ENCODE data around the gene ZSWIM5. TPM values are rescaled to one million over a fixed set of nuclear protein-coding genes. Genes with fewer than 3 reads are reported as not detected.
A peak's percentile ranks its signal among the peaks of the same experiment; 100 is the strongest.

The ZSWIM5 gene
- total and polyA plus RNA-seq, 9 of the 15 experiments (the other 6 are each of a cell fraction or from before 2014, with no cell fraction given): under 0.01 to 0.07 (median 0.03) TPM; not detected in 3

DNA sequence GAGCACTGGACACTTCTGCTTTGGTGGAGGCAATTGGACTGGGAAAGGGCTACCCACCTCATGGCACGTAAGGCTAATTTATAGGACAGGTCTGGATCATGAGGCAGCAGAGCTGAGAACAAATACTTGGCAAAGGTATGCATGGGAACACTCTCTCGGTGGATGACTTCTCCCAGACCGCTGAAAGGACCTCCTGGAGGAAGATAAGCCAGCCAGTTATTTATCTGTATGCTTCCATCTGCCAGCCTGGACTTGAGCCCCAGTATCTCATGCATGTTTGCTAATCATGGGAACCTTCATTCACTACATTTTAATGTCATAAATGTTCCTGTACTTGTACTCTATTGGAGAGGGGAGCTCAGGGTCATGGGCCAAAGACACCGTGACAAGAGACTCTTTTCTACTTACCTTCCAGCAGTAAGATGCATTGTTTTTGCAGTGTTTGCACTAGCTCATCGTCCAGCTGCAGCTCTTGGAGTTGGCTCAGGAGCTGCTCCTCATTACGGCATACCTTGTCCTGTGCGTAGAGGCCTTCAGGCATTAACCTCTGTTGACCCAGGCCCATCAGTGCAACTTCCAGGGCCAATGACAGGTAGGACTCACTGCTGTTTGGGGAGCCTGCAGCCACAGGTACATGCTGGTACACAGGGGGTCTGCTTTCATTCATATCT, 170.6 kb downstream of the ZSWIM5 start (continued):
- TF ChIP-seq TCFL5 (CRISPR knock-in tag; conservative IDR thresholded peaks at IDR 0.05) (no peak), HDAC1 (IDR thresholded peaks at IDR 0.05) (peak in 1 of 2 experiments; percentile 52; a peak in 1 of 4 replicates), PURB (CRISPR knock-in tag; IDR thresholded peaks at IDR 0.05; ENCODE audit: low read depth) (no peak), CXXC5 (CRISPR knock-in tag; IDR thresholded peaks at IDR 0.05) (peak; percentile 72), LARP7 (IDR thresholded peaks at IDR 0.05) (no peak), MED1 (CRISPR knock-in tag; IDR thresholded peaks at IDR 0.05; ENCODE audit: borderline replicate concordance) (no peak), ZNF408 (CRISPR knock-in tag; IDR thresholded peaks at IDR 0.05; ENCODE audit: low read depth) (no peak), YY1 (IDR thresholded peaks at IDR 0.05; ENCODE audit: borderline replicate concordance in 1 of 3, control insufficient read depth in 1 of 3, extremely low read depth in 1 of 3, insufficient read depth in 3 of 3, insufficient read length in 1 of 3, insufficient replicate concordance in 2 of 3, low read depth in 1 of 3, low read length in 2 of 3) (no peak), MYNN (IDR thresholded peaks at IDR 0.05) (peak; percentile 59; the same call in 1 of the 2 replicates), MYNN (CRISPR knock-in tag; IDR thresholded peaks at IDR 0.05) (no peak), RBM22 (IDR thresholded peaks at IDR 0.05; ENCODE audit: low read depth, low read length, poor library complexity, severe bottlenecking) (no peak), FOXM1 (IDR thresholded peaks at IDR 0.05; ENCODE audit: low read depth) (peak; percentile 77), FOXM1 (CRISPR knock-in tag; IDR thresholded peaks at IDR 0.05; ENCODE audit: low read depth) (no peak), GABPB1 (CRISPR knock-in tag; IDR thresholded peaks at IDR 0.05) (no peak), TCF3 (CRISPR knock-in tag; IDR thresholded peaks at IDR 0.05) (peak; percentile 94), POLR2AphosphoS2 (IDR thresholded peaks at IDR 0.05; ENCODE audit: low read length) (no peak), OTX1 (CRISPR knock-in tag; IDR thresholded peaks at IDR 0.05) (no peak), SMARCB1 (IDR thresholded peaks at IDR 0.05; ENCODE audit: insufficient read length, low read depth) (no peak), NFE2L1 (tag; IDR thresholded peaks at IDR 0.05; ENCODE audit: borderline replicate concordance, low read depth) (no peak), SMAD4 (CRISPR knock-in tag; conservative IDR thresholded peaks at IDR 0.05) (peak; percentile 87), ZC3H4 (CRISPR knock-in tag; IDR thresholded peaks at IDR 0.05; ENCODE audit: borderline replicate concordance) (no peak), DPF2 (IDR thresholded peaks at IDR 0.05) (peak; percentile 93), ADNP (tag; IDR thresholded peaks at IDR 0.05) (0 out of 2 replicates have a peak, but pooled peaks have one; percentile 48)
- TF ChIP-seq, protein P1, sequence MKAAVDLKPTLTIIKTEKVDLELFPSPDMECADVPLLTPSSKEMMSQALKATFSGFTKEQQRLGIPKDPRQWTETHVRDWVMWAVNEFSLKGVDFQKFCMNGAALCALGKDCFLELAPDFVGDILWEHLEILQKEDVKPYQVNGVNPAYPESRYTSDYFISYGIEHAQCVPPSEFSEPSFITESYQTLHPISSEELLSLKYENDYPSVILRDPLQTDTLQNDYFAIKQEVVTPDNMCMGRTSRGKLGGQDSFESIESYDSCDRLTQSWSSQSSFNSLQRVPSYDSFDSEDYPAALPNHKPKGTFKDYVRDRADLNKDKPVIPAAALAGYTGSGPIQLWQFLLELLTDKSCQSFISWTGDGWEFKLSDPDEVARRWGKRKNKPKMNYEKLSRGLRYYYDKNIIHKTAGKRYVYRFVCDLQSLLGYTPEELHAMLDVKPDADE (conservative IDR thresholded peaks at IDR 0.05; ENCODE audit: control insufficient read depth, low read depth, low read length): no peak
- TF ChIP-seq, protein P2, sequence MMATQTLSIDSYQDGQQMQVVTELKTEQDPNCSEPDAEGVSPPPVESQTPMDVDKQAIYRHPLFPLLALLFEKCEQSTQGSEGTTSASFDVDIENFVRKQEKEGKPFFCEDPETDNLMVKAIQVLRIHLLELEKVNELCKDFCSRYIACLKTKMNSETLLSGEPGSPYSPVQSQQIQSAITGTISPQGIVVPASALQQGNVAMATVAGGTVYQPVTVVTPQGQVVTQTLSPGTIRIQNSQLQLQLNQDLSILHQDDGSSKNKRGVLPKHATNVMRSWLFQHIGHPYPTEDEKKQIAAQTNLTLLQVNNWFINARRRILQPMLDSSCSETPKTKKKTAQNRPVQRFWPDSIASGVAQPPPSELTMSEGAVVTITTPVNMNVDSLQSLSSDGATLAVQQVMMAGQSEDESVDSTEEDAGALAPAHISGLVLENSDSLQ (IDR thresholded peaks at IDR 0.05): peak; percentile 21; the same call in 1 of the 2 replicates
- TF ChIP-seq, protein P3, sequence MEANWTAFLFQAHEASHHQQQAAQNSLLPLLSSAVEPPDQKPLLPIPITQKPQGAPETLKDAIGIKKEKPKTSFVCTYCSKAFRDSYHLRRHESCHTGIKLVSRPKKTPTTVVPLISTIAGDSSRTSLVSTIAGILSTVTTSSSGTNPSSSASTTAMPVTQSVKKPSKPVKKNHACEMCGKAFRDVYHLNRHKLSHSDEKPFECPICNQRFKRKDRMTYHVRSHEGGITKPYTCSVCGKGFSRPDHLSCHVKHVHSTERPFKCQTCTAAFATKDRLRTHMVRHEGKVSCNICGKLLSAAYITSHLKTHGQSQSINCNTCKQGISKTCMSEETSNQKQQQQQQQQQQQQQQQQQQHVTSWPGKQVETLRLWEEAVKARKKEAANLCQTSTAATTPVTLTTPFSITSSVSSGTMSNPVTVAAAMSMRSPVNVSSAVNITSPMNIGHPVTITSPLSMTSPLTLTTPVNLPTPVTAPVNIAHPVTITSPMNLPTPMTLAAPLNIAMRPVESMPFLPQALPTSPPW (CRISPR knock-in tag; IDR thresholded peaks at IDR 0.05): no peak; the same call in 1 of the 2 replicates
